Left lung (tissue), 10 donors: Measurements from ENCODE around the gene KATNBL1. TPM values are rescaled to one million over a fixed set of nuclear protein-coding genes. Genes with fewer than 3 reads are reported as not detected.

Experiments
- ATAC-seq: fragments of 200-7000 bp; cut with Tn5 transposase; one replicate; pipeline ENCODE4 v1.9.1; 2020; ENCODE audit warnings: moderate library complexity
- DNase-seq, 4 donors: peaks; one replicate each; pipeline ENCODE4 v3.0.0-alpha.2; 2013 to 2020
- H3K27ac ChIP-seq, 2 donors: fragments of 200-600 bp; sonication (generic) in 1 of 2; one replicate each; pipeline versions ENCODE4 v1.5.0 to v1.8.0; 2020 to 2021
- H3K27me3 ChIP-seq, 2 donors: fragments of 200-600 bp; sonication (generic) in 1 of 2; one replicate each; pipeline versions ENCODE4 v1.5.0 to v1.8.0; 2020 to 2021
- H3K36me3 ChIP-seq, 2 donors: fragments of 200-600 bp; sonication (generic) in 1 of 2; one replicate each; pipeline versions ENCODE4 v1.5.0 to v1.8.0; 2020 to 2021
- H3K4me1 ChIP-seq, 2 donors: fragments of 200-600 bp; one replicate each; pipeline ENCODE4 v1.8.0; 2021
- H3K4me3 ChIP-seq, 2 donors: fragments of 200-600 bp; sonication (generic) in 1 of 2; one replicate each; pipeline versions ENCODE4 v1.5.0 to v1.8.0; 2020 to 2021; ENCODE audit warnings: mild to moderate bottlenecking in 1 of 2
- H3K9me3 ChIP-seq, 2 donors: fragments of 200-600 bp; sonication (generic) in 1 of 2; one replicate each; pipeline versions ENCODE4 v1.5.0 to v1.8.0; 2020 to 2021
- CTCF ChIP-seq, 2 donors: fragments of 200-600 bp; sonication (generic) in 1 of 2; IDR thresholded peaks; one replicate each; pipeline versions ENCODE4 v1.5.0 to v1.8.0; 2021; ENCODE audit warnings: antibody characterized with exemption in 2 of 2
- intact Hi-C, 2 donors: fragments of 100-400 bp; cut with DNase I; formaldehyde crosslinking; loops; one replicate each; pipeline versions ENCODE4 v1.11.2 to v1.14.2; 2022
- polyA plus RNA-seq, 6 donors: library from polyadenylated mRNA; unstranded; fragments of 120-200 nt; gene quantifications; one replicate each; pipeline ENCODE4 v1.2.1, GENCODE V29; 2013; ENCODE audit not compliant: insufficient read length in 6 of 6
- total RNA-seq, 2 donors: library from RNA; stranded (reverse); fragmentation: NEBNext Ultra II Directional; extraction: Animal tissue kit (Norgen Biotek cat#: 25700); gene quantifications; one replicate each; pipeline ENCODE4 v1.2.1, GENCODE V29; 2021
- donor health status: DM: no; HTN: yes; CAD: no.
- donor health status: DM: no; HTN: no; CAD: no.

KATNBL1 gene
- total and polyA plus RNA-seq, 8 donors: 37.4 to 112 (median 88.0) TPM

GRCh38 chr15:34248190-34248589 lies 38.3 kb upstream of the KATNBL1 start:
- intact Hi-C loops: loop anchor here in 1 of 2 donors (10.0 kb wide), 1 partner anchor 87 kb away; the partner anchor contains the start of gene SLC12A6

GRCh38 chr15:34246276-34246976 lies 36.5 kb upstream of the KATNBL1 start:
- TF ChIP-seq CTCF (IDR thresholded peaks at IDR 0.05): no peak
- DNase-seq: no peak
- no peak overlapping the region for H3K4me3 ChIP-seq
- H3K4me1 ChIP-seq: no peaks in the 10 kb centered on the region
- intact Hi-C loops: loop anchor here in 1 of 2 donors (10.0 kb wide), 1 partner anchor 88 kb away; the partner anchor contains the start of gene SLC12A6
- no peak for ATAC-seq
- H3K27ac ChIP-seq: no peak overlapping the region
- H3K27me3 ChIP-seq: no peaks in the 10 kb centered on the region
- H3K36me3 ChIP-seq: peaks cover 0 to 86% of the 10 kb centered on the region in 2 donors
- no peaks in the 10 kb centered on the region for H3K9me3 ChIP-seq

More at GRCh38 chr15:34248190-34248589, 38.3 kb upstream of the KATNBL1 start:
- no peak for TF ChIP-seq CTCF (IDR thresholded peaks at IDR 0.05)
- no peaks in the 10 kb centered on the region for H3K4me1 ChIP-seq
- no peak overlapping the region for H3K27ac ChIP-seq
- peaks cover 0 to 93% of the 10 kb centered on the region in 2 donors for H3K36me3 ChIP-seq
- no peaks in the 10 kb centered on the region for H3K9me3 ChIP-seq
- no peak overlapping the region for H3K4me3 ChIP-seq
- H3K27me3 ChIP-seq: no peaks in the 10 kb centered on the region
- ATAC-seq (no peak), DNase-seq (no peak)

DNA sequence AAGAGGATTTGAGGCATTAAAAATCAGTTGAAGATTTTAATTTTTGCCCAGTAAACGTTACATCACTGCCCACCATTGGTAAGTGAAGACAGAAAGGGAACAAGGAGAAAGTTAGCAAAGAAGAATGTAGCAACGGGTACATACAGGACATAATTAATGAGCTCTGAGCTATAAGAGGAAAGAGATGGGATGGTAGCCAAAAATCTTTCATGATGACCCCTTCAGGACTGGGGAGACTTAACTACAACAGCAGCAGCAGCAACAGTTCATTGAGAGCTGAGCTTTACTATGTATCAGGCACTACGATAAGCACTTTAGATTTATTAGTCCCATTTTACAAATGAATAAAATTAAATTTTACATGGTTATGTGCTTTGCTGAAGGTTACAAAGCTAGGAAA lies 33.3 kb upstream of the KATNBL1 start:
- Histone ChIP-seq H3K9me3 (no peaks in the 10 kb centered on the region), H3K4me3 (no peak overlapping the region), H3K4me1 (no peaks in the 10 kb centered on the region), H3K27me3 (no peaks in the 10 kb centered on the region), H3K27ac (no peak overlapping the region), H3K36me3 (peaks cover 0 to 78% of the 10 kb centered on the region in 2 donors)
- no peak for TF ChIP-seq CTCF (IDR thresholded peaks at IDR 0.05)
- DNase-seq (no peak), ATAC-seq (no peak)
- intact Hi-C loops: loop anchor here in 1 of 2 donors (10.0 kb wide), 1 partner anchor 92 kb away; the partner anchor contains the start of gene SLC12A6

DNA sequence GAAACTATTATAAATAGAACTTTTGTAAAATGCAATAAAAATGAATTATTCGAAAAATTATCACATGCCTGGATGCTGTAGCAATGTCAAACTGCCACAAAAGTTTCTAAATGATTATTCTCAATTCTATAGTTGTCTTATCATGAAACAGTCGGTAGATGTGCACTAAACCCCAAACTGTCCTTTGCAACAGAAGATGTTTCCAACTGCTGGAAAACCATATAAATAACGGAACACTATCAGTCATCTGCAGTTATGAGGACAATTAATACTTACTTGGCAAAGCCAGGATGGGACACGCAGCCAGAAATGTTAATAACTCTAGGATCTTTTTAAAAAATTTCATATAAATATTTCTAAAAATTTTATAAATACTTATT lies 32.4 kb upstream of the KATNBL1 start:
- ATAC-seq: no peak
- Histone ChIP-seq H3K36me3 (peaks cover 0 to 80% of the 10 kb centered on the region in 2 donors), H3K4me3 (no peak overlapping the region), H3K27ac (no peak overlapping the region), H3K27me3 (no peaks in the 10 kb centered on the region), H3K4me1 (no peaks in the 10 kb centered on the region), H3K9me3 (no peaks in the 10 kb centered on the region)
- DNase-seq: no peak
- TF ChIP-seq CTCF (IDR thresholded peaks at IDR 0.05): no peak
- intact Hi-C loops: loop anchor here in 1 of 2 donors (10.0 kb wide), 1 partner anchor 92 kb away; the partner anchor contains the start of gene SLC12A6
